ENCODE measurements around the gene ADIPOR2.
"Not testable (repeated sequence)": the region's sequence is repeated elsewhere in the genome, so short reads cannot be mapped to it uniquely, and the experiment has no call there.

ADIPOR2 gene

GRCh38 chr12:1731019-1731687 lies 40.3 kb downstream of the ADIPOR2 start:
- H3K4me3 ChIP-seq (ENCODE audit: low read depth, low read length): no peak overlapping the region
- TF ChIP-seq CTCF (IDR thresholded peaks at IDR 0.05; ENCODE audit: low read depth, low read length): no peak

GRCh38 chr12:1731688-1732078 lies 40.8 kb downstream of the ADIPOR2 start:
- H3K4me3 ChIP-seq (ENCODE audit: low read depth, low read length): not testable (repeated sequence)

- TF ChIP-seq CTCF (IDR thresholded peaks at IDR 0.05; ENCODE audit: low read depth, low read length): no peak
- no peak overlapping the region for H3K4me3 ChIP-seq (ENCODE audit: low read depth, low read length)
These were observed 42.0 kb downstream of the ADIPOR2 start for GRCh38 chr12:1732914-1733313.

GRCh38 chr12:1733712-1734111 lies 42.8 kb downstream of the ADIPOR2 start:
- not testable (repeated sequence) for H3K4me3 ChIP-seq (ENCODE audit: low read depth, low read length)

GRCh38 chr12:1737652-1738286 lies 46.9 kb downstream of the ADIPOR2 start:
- no peak for TF ChIP-seq CTCF (IDR thresholded peaks at IDR 0.05; ENCODE audit: low read depth, low read length)
- no peak overlapping the region for H3K4me3 ChIP-seq (ENCODE audit: low read depth, low read length)

GRCh38 chr12:1738446-1738845 lies 47.6 kb downstream of the ADIPOR2 start:
- no peak overlapping the region for H3K4me3 ChIP-seq (ENCODE audit: low read depth, low read length)
- TF ChIP-seq CTCF (IDR thresholded peaks at IDR 0.05; ENCODE audit: low read depth, low read length): no peak

GRCh38 chr12:1739368-1739767 lies 48.5 kb downstream of the ADIPOR2 start:
- H3K4me3 ChIP-seq (ENCODE audit: low read depth, low read length): no peak overlapping the region

More at GRCh38 chr12:1739368-1739767, 48.5 kb downstream of the ADIPOR2 start:
- no peak for TF ChIP-seq CTCF (IDR thresholded peaks at IDR 0.05; ENCODE audit: low read depth, low read length)

Data from WI38 (cell line).